Activated T-cell treated with anti-CD3 and anti-CD28 coated beads for 48 hours (primary cell): ENCODE measurements around the gene GSTM3.
A peak's percentile ranks its signal among the peaks of the same experiment; 100 is the strongest.
"Not testable (repeated sequence)": the region's sequence is repeated elsewhere in the genome, so short reads cannot be mapped to it uniquely, and the experiment has no call there.

ENCODE experiments used
- DNase-seq: peaks from one replicate; pipeline ENCODE4 v3.0.0-alpha.2; 2020; ENCODE audit warnings: low read depth

The GSTM3 gene

GRCh38 chr1:109762039-109762585 is 21.3 kb upstream of the GSTM3 start:
- no peak for DNase-seq

GRCh38 chr1:109761227-109762038 is 20.6 kb upstream of the GSTM3 start:
- no peak for DNase-seq

GRCh38 chr1:109760581-109761226 is 19.9 kb upstream of the GSTM3 start:
- DNase-seq = no peak

GRCh38 chr1:109759513-109760334 is 18.9 kb upstream of the GSTM3 start:
- DNase-seq = no peak

GRCh38 chr1:109757936-109758786 is 17.3 kb upstream of the GSTM3 start:
- no peak for DNase-seq

- no peak for DNase-seq
Measured at GRCh38 chr1:109756848-109757521, 16.1 kb upstream of the GSTM3 start.

- DNase-seq = not testable (repeated sequence)
Measured at GRCh38 chr1:109756325-109756724, 15.5 kb upstream of the GSTM3 start.

GRCh38 chr1:109754738-109755137 is 13.9 kb upstream of the GSTM3 start:
- DNase-seq = no peak

GRCh38 chr1:109751531-109752260 is 10.9 kb upstream of the GSTM3 start:
- no peak for DNase-seq

- no peak for DNase-seq
Measured at GRCh38 chr1:109750920-109751319, 10.1 kb upstream of the GSTM3 start.

- DNase-seq = no peak
Measured at GRCh38 chr1:109750241-109750882, 9.5 kb upstream of the GSTM3 start.

- DNase-seq = no peak
Measured at GRCh38 chr1:109749221-109749620, 8.4 kb upstream of the GSTM3 start.

GRCh38 chr1:109748311-109748710 is 7.5 kb upstream of the GSTM3 start:
- DNase-seq = not testable (repeated sequence)

- DNase-seq = peak; percentile 76
Measured at GRCh38 chr1:109739738-109740614, 862 bp downstream of the GSTM3 start.

GRCh38 chr1:109733236-109733870 is 7.5 kb downstream of the GSTM3 start:
- DNase-seq = no peak

GRCh38 chr1:109732390-109732881 is 8.4 kb downstream of the GSTM3 start:
- no peak for DNase-seq

- no peak for DNase-seq
Measured at GRCh38 chr1:109730666-109731065, 10.2 kb downstream of the GSTM3 start.

- DNase-seq = no peak
Measured at GRCh38 chr1:109728870-109729269, 12.0 kb downstream of the GSTM3 start.
